Measurements from ENCODE around the gene MAFF.

- TF ChIP-seq, protein P1, sequence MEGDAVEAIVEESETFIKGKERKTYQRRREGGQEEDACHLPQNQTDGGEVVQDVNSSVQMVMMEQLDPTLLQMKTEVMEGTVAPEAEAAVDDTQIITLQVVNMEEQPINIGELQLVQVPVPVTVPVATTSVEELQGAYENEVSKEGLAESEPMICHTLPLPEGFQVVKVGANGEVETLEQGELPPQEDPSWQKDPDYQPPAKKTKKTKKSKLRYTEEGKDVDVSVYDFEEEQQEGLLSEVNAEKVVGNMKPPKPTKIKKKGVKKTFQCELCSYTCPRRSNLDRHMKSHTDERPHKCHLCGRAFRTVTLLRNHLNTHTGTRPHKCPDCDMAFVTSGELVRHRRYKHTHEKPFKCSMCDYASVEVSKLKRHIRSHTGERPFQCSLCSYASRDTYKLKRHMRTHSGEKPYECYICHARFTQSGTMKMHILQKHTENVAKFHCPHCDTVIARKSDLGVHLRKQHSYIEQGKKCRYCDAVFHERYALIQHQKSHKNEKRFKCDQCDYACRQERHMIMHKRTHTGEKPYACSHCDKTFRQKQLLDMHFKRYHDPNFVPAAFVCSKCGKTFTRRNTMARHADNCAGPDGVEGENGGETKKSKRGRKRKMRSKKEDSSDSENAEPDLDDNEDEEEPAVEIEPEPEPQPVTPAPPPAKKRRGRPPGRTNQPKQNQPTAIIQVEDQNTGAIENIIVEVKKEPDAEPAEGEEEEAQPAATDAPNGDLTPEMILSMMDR (IDR thresholded peaks at IDR 0.05) = no peak
- TF ChIP-seq POLR2A (IDR thresholded peaks at IDR 0.05) = no peak
Measured at GRCh38 chr22:38213319-38213989, 11.7 kb downstream of the MAFF start.

Measured in uterus (tissue), 2 donors.